Mesothelial cell of epicardium (in vitro differentiated cells): ENCODE measurements around the gene EXOC3L4. TPM values are rescaled to one million over a fixed set of nuclear protein-coding genes. Genes with fewer than 3 reads are reported as not detected.

Source experiments
- DNase-seq, 2 experiments: peaks; one replicate each; pipeline ENCODE4 v3.0.0; 2021; ENCODE audit warnings: low spot score in 2 of 2; ENCODE audit not compliant: unreplicated experiment in 2 of 2
- H3K27ac Mint-ChIP-seq: 2 replicates; pipeline ENCODE4 v1.8.0; 2021; ENCODE audit warnings: mixed read lengths
- H3K27me3 Mint-ChIP-seq: 2 replicates; pipeline ENCODE4 v1.8.0; 2021; ENCODE audit warnings: low read depth, mixed read lengths
- H3K36me3 Mint-ChIP-seq: 2 replicates; pipeline ENCODE4 v1.8.0; 2021; ENCODE audit warnings: mixed read lengths
- H3K4me1 Mint-ChIP-seq: 2 replicates; pipeline ENCODE4 v1.8.0; 2021; ENCODE audit warnings: mixed read lengths
- H3K4me3 Mint-ChIP-seq: 2 replicates; pipeline ENCODE4 v1.8.0; 2021; ENCODE audit warnings: mild to moderate bottlenecking, moderate library complexity, mixed read lengths
- H3K9me3 Mint-ChIP-seq: 2 replicates; pipeline ENCODE4 v1.8.0; 2021; ENCODE audit warnings: mixed read lengths
- total RNA-seq: library from RNA; stranded (reverse); gene quantifications from 3 replicates; pipeline ENCODE4 v1.2.1, GENCODE V29; 2021
- TF ChIP-seq, protein P1 (sequence below): fragments of 200-600 bp; sonication (generic); IDR thresholded peaks from one replicate; pipeline ENCODE4 v1.5.0; 2021; ENCODE audit warnings: antibody characterized with exemption; ENCODE audit not compliant: unreplicated experiment

EXOC3L4 gene
- total RNA-seq, 1 donor from 2014 or later: not detected

DNA sequence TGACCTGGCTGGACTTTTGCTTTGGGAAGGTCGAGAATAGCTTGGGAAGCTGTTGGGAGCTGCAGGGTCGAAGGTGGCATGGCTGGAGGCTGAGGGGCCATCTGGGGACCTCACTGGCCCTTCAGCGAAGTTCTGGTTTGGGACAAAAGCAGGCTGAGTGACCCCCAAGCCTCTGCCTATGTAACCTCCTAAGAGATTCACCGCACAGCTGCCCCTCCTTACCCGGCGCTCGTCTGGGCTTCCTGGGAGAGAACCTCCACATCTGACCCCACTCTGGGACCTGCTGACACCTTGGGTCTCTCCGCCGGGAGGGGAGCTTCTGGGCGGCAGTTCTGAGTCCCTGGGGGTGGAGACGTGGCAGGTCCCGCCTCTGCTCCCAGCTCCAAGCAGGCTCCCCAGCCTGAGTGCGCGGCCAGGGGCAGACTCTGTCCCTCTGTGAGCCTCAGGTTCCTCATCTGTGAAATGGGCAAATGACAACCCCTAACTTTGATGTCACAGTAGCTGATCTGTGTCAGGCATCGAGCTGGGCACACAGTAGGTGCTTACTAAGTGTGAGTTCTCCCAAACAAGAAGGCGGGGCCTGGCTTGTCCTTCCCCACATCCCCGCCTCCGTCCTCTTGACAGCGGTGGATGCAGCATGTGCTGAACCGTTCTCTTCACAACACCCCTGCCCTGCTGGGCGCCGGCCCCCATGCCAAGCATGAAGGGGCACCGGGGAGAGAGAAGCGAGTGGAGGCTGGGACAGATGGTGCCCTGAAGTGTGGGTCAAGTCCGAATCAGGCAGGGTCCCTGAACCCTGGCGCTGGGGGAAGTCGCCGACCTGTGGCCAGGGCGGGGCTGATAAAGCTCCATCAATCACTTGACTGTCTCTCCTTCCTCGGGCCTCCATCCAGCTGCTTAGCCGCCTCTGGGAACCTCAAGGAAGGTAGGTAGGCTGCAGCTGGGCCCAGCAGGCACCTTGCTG is 3.8 kb downstream of the EXOC3L4 start:
- Mint-ChIP-seq H3K4me3 (no peak overlapping the region), H3K27me3 (peaks cover 4% of the 10 kb centered on the region), H3K9me3 (no peaks in the 10 kb centered on the region), H3K36me3 (no peaks in the 10 kb centered on the region), H3K4me1 (no peaks in the 10 kb centered on the region), H3K27ac (no peak overlapping the region)
- TF ChIP-seq, protein P1, sequence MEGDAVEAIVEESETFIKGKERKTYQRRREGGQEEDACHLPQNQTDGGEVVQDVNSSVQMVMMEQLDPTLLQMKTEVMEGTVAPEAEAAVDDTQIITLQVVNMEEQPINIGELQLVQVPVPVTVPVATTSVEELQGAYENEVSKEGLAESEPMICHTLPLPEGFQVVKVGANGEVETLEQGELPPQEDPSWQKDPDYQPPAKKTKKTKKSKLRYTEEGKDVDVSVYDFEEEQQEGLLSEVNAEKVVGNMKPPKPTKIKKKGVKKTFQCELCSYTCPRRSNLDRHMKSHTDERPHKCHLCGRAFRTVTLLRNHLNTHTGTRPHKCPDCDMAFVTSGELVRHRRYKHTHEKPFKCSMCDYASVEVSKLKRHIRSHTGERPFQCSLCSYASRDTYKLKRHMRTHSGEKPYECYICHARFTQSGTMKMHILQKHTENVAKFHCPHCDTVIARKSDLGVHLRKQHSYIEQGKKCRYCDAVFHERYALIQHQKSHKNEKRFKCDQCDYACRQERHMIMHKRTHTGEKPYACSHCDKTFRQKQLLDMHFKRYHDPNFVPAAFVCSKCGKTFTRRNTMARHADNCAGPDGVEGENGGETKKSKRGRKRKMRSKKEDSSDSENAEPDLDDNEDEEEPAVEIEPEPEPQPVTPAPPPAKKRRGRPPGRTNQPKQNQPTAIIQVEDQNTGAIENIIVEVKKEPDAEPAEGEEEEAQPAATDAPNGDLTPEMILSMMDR: no peak
- DNase-seq: no peak

DNA sequence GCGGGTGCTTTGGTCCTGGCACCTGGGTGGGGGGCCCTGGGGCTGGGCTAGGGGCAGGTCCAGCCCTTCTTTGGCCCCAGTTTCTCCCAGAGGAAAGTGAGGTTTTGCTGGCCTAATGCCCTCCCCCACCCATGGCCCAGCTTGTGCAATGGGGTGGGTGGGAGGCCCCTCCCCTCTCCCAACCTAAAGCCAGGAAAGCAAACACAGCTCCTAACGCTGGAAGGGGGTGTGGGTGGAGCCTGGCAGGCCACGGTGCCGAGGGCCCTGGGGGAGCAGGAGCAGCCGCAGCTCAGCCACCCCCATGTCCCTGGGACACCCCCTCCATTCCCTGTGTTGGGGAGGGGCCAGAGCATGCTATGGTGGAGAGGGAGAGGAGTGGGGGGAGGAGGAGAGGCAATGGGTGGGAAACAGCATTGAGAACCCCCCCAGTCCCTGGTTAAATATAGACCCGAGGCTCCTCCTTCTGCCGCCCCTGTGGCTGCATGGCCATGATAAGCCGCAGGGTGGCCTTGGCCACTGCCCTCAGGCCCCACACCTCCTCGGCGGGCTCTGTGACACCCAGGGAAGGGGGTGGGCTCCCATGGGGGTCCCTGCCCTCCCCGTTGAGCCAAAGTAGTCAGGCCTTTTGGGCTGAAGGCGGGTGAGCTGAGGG is 4.7 kb downstream of the EXOC3L4 start:
- no peak for DNase-seq
- H3K27ac Mint-ChIP-seq: no peak overlapping the region
- H3K4me3 Mint-ChIP-seq: no peak overlapping the region
- TF ChIP-seq, protein P1: no peak
- H3K36me3 Mint-ChIP-seq: no peaks in the 10 kb centered on the region
- peaks cover 8% of the 10 kb centered on the region for H3K27me3 Mint-ChIP-seq
- no peaks in the 10 kb centered on the region for H3K9me3 Mint-ChIP-seq
- H3K4me1 Mint-ChIP-seq: peaks cover 2% of the 10 kb centered on the region

DNA sequence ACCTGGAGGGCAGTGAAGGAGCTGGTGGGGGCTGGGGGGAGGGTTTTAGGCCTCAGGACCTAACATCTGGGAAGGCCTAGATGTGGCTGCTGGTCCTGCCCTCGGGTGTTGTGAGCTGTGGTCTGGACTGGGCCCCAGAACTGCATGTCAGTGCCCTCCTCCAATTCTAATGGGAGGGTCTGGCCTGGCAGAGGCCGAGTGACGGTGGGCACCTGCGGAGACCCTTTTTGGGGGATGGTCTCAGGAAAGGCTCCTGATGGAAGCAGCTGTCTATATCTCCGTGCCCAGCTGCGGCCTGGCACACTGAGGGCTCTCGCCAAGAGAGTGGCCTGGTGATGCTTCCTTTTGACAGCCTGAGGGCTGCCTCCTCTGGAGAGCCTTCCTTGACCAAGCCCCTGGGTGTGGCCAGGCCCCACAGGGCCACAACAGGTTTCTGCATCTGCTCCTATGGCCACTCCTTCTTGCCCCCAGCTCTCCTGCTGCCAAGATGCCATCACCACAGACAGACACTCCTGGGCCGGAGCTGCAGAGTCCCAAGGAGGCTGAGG is 5.3 kb downstream of the EXOC3L4 start:
- H3K9me3 Mint-ChIP-seq: no peaks in the 10 kb centered on the region
- no peak for DNase-seq
- H3K36me3 Mint-ChIP-seq: no peaks in the 10 kb centered on the region
- H3K27ac Mint-ChIP-seq: no peak overlapping the region
- peaks cover 14% of the 10 kb centered on the region for H3K27me3 Mint-ChIP-seq
- TF ChIP-seq, protein P1: no peak
- H3K4me3 Mint-ChIP-seq: no peak overlapping the region
- peaks cover 4% of the 10 kb centered on the region for H3K4me1 Mint-ChIP-seq

DNA sequence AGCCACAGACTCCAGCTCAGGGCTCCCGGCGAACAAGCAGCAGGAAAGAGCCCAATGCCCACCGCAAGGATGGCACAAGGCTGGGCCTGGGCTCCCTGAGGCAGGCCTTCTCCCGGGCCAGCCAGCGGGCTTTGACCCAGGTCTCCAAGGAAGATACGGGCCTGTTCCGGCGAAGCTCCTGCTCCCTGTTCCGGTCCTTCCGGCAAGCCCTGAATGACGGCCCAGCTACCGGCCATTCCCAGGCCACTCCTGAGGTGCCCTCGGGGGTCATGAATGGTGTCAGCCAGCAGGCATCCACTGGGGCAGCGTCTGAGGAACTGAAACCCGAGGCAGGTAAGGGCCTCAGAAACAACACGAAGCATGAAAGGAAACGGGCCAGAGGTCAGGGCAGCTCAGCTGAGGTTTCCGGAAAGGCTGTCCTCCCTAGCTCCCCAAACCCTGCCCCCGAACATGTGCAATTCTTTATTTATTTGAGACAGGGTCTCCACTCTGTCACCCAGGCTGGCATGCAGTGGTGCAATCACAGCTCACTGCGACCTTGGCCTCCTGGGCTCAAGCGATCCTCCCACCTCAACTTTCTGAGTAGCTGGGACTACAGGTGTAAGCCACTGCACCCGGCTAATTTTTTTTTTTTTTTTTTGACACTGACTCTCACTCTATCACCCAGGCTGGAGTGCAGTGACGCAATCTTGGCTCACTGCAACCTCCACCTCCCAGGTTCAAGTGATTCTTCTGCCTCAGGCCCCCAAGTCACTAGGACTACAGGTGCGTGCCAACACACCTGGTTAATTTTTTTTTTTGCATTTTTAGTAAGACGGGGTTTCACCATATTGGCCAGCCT is 6.0 kb downstream of the EXOC3L4 start:
- DNase-seq: no peak
- Mint-ChIP-seq H3K27me3 (peaks cover 17% of the 10 kb centered on the region), H3K36me3 (no peaks in the 10 kb centered on the region), H3K4me3 (no peak overlapping the region), H3K27ac (no peak overlapping the region), H3K4me1 (peaks cover 9% of the 10 kb centered on the region), H3K9me3 (no peaks in the 10 kb centered on the region)
- TF ChIP-seq, protein P1: no peak

DNA sequence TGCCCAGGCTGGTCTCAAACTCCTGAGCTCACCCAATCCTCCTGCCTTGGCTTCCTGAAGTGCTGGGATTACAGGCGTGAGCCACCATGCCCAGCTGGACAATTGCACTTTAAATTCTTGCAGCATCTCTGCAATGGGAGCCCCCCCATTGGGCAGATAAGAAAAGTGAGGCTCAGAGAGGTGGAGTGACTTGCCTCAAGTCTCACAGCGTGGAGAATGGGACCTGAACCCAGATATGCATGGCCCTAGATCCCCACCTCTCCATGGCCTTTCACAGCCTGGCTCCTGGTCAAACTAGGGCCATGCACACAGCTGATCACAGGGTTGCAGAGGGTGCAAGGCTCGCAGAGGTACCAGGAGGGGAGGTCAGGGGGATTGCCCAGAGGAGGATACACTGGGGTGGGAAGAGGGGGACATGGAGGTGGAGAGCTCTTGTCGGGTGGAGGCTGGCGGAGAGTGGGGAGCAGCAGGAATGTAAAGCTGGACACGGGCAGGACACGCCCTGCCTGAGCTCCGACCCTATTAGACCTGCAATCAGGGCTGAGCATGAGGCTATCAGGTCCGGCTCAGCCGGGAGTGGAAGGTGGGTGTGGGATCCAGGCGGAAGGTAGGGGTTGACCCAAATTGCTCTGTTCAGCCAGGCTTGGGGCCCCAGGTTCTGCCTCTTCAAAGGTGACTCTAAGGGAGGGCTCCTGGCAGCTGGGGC is 6.9 kb downstream of the EXOC3L4 start:
- Mint-ChIP-seq H3K27ac (no peak overlapping the region), H3K36me3 (no peaks in the 10 kb centered on the region), H3K9me3 (no peaks in the 10 kb centered on the region), H3K27me3 (peaks cover 17% of the 10 kb centered on the region), H3K4me1 (peaks cover 9% of the 10 kb centered on the region), H3K4me3 (no peak overlapping the region)
- no peak for DNase-seq
- TF ChIP-seq, protein P1: no peak
